C4-2B (cell line): ENCODE data around the gene C1orf185.

Experiments used
- CTCF ChIP-seq: fragments of 450-650 bp; conservative IDR thresholded peaks from 2 replicates; pipeline ENCODE4 v1.5.1; 2017; ENCODE audit warnings: mild to moderate bottlenecking
- ZFX ChIP-seq: fragments of 450-650 bp; IDR thresholded peaks from 2 replicates; pipeline ENCODE4 v1.6.1; 2017

- TF ChIP-seq CTCF (no peak), ZFX (no peak)
These were observed 86.2 kb downstream of the C1orf185 start for GRCh38 chr1:51188230-51188629.
